Measurements from ENCODE around the gene ENPEP.

DNA sequence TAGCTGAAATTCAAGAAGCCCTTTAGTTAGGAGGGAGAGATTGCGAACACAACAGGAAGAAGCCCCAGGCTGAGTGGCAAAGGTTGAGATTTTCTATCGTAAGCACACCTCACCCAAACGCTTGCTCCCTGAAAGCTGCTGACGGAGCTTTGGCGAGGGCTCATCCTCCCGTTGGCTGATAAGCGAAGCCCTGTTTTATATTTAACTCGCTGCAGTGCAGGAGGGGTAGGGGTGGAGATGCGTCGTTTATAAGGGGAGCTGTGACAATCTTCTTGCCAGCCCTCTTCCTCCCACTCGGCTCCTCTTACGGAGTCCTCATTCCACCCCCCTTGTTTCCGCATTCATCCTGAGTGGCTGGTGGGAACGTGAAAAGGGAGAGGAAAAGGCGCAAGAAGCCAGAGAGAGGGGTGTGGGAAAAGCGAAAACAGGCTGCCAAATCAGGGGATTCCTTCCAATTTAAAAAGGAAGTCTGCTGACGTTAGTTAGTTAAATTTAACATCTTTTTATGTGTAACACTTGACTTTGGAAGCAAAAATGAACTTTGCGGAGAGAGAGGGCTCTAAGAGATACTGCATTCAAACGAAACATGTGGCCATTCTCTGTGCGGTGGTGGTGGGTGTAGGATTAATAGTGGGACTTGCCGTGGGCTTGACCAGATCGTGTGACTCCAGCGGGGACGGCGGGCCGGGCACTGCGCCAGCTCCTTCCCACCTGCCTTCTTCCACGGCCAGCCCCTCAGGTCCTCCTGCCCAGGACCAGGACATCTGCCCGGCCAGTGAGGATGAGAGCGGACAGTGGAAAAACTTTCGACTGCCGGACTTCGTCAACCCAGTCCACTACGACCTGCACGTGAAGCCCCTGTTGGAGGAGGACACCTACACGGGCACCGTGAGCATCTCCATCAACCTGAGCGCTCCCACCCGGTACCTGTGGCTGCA is at the start of gene ENPEP:
- TF ChIP-seq CTCF (optimal IDR thresholded peaks at IDR 0.05 in 1 of 3, IDR thresholded peaks at IDR 0.05 in 1 of 3, conservative IDR thresholded peaks at IDR 0.05 in 1 of 3; ENCODE audit: extremely low read depth in 1 of 3, insufficient read depth in 2 of 3, low read length in 3 of 3) (no peak), EZH2 (IDR thresholded peaks at IDR 0.05; ENCODE audit: low read length) (no peak)
